SW480 (cell line): ENCODE data around the gene PPT1.
A peak's percentile ranks its signal among the peaks of the same experiment; 100 is the strongest.

Experiments
- DNase-seq: peaks from one replicate; pipeline ENCODE4 v3.0.0-alpha.2; 2016; ENCODE audit warnings: low spot score

The PPT1 gene

DNA sequence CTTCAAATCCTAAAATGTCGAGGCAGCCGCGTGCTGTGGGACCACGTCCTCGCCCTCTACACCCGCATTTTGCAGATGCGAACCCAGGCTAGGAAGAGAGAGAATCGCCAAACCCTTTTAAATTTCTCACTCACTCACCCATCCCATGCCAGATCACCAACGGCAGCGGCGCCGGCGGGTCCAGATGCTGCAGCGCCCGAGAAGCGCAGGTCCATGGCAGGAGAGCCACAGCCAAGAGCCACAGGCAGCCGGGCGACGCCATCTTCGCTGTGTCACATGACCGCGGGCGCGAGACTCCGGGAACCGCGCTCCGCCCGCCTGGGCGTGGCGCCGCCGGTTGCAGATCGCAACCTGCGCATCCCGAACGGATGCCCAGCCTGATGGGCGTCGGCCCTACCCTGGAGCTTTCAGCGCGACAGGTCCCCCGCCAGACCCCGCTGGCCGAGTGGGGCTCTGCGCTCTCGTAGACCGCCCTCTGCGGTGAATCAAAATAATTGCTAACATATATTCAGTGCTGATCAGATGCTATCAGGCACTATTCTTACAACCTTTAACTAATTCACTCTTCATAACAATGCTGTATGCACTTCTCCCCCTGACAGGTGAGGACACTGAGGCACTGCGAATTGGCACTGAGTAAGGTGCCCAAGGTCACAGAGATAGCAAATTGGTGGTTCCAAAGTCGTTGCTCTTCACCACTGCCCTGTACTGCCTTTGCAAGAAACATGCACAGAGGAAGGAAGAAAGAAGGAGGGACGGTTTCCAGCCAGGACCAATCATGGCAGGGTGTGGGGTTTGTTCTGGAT lies at the start of gene PPT1:
TSS of gene PPT1 (minus strand) at position 276 of the 806 bp plus-strand sequence. CDS start at position 262, 14 bp downstream.
- DNase-seq, result peak; percentile 74

DNA sequence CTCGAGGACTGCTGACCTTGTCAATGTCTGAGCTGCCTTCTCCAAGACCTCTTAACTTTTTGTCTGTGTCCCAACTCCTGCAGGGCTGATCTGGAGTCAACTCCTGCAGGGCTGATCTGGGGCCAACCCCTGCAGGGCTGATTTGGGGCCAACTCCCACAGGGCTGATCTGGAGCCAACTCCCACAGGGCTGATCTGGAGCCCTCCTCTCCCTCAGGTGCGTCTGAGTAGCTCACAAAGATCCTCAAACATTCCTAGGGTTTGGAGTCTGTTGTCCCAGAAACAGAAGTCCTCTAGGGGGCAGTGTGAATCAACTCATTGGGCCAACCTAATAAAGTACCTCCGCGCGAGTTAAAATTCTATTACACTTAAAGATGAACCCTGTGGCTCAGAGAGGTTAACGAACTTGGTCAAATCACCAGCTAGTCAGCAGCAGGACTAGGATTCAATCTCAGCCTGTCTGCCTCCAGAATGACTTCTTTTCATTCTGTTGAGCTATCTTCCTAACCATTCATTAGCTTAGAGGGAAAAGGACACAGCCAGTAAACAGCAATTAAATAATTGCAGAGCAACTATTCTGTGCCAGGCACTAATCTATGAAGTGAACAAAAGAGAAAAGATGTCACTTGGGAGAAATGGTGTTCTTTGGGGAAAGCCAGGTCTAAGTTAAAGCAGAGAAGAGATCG lies 47.0 kb upstream of the PPT1 start:
- peak; percentile 67 for DNase-seq

- DNase-seq, result no peak
These were observed 45.0 kb upstream of the PPT1 start for GRCh38 chr1:40141878-40142535.

DNA sequence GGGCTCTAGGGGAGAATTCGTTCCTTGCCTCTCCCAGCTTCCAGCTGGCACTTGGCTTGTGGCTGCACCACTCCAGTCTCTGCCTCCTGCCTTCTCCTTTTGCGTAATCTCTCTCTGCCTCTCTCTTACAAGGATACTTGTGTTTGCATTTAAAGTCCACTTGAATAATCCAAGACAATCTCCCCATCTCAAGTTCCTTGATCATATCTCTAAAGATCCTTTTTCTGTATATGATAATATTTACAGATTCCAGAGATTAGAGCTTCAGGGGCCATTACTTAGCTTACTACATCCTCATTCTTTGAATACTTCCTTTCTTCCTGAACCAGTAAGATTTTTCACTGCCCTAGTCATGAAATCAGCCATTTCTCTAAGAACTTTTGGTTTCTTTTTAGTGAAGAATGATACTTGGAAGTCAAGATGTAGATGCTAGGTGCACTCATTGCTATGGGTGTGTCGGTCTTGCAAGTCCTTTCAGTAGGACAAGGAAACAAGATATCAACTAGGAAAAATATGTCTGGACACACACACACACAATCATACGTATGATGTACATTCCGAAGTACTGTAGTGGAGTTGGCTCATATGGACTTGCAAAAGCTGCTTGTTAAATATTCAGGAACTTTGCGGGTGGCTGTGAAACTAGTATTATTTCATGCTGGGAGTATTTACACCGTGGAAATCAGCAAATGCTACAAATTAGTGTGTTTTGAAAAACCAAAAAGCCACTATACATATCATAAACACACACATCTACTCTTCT lies 43.3 kb upstream of the PPT1 start:
- no peak for DNase-seq

GRCh38 chr1:40133839-40134238 lies 36.8 kb upstream of the PPT1 start:
- DNase-seq, result no peak

DNA sequence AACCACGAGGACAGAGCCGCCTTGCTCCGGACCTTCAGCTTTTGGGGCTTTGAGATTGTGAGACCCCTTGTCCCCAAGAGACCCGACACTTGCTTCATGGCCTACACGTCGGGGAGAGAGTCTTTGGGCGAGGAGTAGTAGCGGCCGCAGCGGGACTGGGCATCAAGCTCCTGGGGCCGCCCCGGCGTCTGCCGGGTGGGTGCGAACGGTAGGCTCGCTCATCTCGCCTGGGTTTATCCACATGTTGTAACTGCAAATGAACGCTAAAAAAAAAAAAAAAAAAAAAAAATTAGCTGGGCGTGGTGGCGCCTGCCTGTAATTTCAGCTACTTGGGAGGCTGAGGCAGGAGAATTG lies 36.2 kb upstream of the PPT1 start:
- DNase-seq, result no peak

- no peak for DNase-seq
These were observed 35.6 kb upstream of the PPT1 start for GRCh38 chr1:40132383-40133311.

GRCh38 chr1:40130892-40131291 lies 33.8 kb upstream of the PPT1 start:
- DNase-seq, result peak; percentile 23

DNA sequence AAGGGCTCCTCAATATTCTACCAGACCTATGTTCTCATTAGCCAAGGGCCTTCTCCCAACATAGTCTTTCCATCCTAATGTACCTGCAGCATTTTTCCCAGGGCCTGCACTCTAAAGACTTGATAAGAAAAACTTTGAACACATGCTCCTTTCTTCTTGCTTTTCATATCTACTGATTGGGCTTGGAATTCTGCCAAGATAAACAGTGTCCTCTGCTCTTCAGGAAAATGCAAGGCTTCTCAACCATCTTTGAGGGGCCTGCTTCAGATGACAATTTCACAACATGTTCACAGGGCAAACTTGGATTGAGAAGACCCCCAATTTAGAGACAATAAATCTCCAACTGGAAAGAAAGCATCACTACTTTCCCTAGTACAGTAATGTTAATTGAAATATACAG lies 25.8 kb upstream of the PPT1 start:
- DNase-seq, result no peak

DNA sequence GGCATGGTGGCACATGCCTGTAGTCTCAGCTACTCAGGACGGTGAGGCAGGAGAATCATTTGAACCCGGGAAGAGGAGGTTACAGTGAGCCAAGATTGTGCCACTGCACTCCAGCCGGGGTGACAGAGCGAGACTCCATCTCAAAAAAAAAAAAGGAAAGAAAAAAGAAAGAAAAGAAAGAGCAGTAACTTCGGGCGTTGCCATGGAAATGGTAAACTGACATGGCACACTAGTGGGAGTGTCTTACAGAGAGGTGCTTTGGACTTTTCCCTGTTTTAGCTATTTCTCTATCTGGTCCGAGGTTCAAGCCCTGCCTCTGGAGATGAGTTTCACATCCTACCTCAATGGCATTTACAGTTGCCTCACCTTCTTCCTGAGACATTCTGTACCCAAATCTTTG lies 23.1 kb upstream of the PPT1 start:
- no peak for DNase-seq

- DNase-seq, result no peak
These were observed 17.3 kb upstream of the PPT1 start for GRCh38 chr1:40114400-40114799.

DNA sequence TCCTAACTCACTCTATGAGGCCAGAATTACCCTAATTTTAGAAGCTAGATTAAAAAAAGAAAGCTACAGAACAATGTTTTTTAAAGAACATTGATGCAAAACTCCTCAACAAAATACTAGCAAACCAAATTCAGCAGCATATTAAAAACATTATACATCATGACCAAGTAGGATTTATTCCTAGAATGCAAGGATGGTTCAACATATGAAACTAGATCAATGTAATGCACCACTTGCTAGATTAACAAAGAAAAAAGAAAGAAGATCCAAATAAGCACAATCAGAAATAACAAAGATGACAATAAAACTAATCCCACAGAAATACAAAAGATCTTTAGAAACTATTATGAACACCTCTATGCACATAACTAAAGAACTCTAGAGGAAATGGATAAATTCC lies 13.3 kb upstream of the PPT1 start:
- DNase-seq, result no peak

DNA sequence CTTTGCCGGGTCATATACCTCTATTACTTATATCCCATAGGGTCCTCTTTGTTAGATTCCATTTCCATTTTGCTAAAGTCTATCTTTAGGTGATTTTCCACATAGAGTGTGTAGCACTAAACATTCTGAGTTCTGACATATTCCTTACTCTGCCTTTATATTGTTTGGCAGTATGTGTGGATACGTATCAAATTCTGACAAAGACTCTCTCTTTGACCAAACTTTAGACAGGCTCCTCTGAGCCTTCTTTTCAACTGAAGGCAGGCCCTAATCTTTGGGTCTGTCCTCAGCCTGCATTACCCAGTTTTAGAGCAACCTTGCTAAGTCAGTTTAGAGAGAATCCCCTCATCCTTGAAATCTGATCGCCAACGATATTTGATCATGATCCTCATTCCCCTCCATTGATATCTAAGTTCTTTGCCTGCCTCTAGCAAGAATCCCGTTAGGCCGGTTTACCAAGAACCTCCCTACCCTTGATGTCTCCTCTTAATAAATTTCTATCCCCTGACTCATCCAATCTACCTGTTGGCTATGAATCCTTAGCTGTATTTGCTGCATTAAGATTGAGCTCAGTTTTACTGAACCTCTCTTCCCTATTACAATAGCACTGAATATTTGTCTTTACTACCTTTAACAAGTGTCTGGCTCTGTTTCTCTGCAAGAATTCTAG lies 10.4 kb upstream of the PPT1 start:
- DNase-seq, result no peak

GRCh38 chr1:40105028-40105427 lies 8.0 kb upstream of the PPT1 start:
- DNase-seq, result no peak

DNA sequence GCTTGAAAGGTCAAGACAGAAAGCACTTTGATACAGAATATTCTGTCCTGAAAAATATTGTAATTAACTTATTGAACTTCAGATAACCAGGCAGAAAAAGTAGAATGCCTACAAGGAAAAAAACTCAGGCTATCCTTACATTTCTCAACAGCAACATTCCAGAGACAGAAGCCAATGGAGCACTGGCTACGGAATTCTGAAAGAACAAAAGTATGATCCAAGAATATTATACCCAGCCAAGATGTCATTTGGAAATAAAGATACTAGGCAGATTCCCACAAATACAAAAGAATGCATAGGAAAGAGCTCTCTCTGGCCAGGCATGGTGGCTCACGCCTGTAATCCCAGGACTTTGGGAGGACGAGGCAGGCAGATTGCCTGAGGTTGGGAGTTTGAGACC lies 5.8 kb upstream of the PPT1 start:
- DNase-seq, result no peak

GRCh38 chr1:40102038-40102437 lies 5.0 kb upstream of the PPT1 start:
- no peak for DNase-seq

- DNase-seq, result no peak
These were observed 441 bp downstream of the PPT1 start for GRCh38 chr1:40096646-40096976.

- no peak for DNase-seq
These were observed 1.2 kb downstream of the PPT1 start for GRCh38 chr1:40095806-40096205.

DNA sequence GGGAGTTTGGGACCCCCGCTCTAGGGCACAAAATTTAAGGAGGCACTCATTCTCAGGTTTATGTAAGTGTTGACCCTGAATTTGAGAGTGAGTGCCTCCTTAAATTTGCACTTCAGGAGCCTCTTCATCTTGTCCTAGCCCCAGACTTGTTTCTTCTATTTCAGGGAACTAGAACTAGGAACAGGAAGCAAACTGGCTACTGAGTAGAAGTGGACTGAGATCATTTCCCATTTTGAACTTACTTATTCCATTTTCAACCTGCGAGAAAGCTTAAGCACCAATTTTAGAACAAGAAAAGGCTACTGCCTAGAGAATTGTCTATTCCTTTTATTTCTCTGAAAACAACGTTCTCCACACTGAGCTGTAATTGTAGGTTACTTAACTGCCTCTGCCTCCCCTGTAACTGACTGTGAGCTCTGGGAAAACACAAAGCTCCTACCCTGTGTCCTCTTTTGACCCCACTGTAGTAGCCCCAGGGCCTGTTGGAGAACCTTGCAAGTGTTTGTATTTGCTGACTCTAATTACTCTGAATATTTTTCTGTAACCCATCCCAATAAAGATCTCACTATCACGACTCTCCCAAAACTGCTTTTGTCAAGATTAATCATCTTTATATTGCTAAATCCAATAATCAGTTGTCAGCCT lies 2.5 kb downstream of the PPT1 start:
- DNase-seq, result no peak
